SKM-1 (cell line): ENCODE measurements around the gene CAT.
"Not testable (repeated sequence)": the region's sequence is repeated elsewhere in the genome, so short reads cannot be mapped to it uniquely, and the experiment has no call there.

Experiments
- DNase-seq: peaks from one replicate; lab custom pipeline; 2025; ENCODE audit not compliant: unreplicated experiment; lab: John Stamatoyannopoulos, UW

CAT gene

DNA sequence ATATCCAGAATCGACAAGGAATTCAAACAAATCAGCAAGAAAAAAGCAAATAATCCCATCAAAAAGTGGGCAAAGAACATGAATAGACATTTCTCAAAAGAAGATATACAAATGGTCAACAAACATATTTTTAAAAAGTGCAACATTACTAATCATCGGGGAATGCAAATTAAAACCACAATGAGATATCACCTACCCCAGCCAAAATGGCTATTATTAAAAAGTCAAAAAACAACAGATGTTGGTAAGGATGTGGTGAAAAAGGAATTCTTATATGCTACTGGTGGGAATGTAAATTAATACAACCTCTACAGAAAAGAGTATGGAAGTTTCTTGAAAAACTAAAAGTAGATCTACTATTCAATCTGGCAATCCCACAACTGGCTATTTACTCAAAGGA lies 13.9 kb upstream of the CAT start:
- DNase-seq: not testable (repeated sequence)

DNA sequence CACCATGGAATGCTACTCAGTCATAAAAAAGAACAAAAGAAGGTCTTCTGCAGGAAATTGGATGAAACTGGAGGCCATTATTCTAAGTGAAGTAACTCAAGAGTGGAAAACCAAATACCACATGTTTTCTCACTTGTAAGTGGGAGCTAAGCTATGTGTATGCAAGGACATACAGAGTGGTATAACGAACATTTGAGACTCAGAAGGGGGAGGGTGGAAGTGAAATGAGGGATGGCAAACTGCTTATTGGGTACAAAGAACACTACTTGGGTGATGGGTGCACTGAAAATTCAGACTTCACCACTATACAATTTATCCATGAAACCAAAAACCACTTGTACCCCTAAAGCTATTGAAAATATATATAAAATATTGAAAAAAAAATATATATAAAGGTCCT lies 13.4 kb upstream of the CAT start:
- DNase-seq: no peak

DNA sequence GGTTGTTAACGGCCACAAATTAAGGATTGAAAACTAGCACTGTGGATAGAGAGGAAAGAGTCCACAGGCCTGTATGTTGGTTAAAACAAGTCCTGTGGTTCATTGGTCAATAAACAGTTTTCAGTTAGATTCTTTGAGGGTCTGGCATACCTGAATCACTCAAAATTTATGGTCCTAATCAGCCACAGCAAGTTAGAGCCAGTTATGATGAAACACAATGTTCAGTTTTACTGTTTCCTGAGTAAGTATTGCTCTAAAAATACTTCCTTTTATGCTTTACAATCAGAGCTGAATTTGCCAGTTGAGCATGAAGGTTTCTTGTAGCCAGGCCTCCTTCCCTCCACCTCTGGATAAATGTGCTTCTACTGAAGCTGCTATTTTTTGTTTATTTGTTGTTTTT lies 12.9 kb upstream of the CAT start:
- no peak for DNase-seq

DNA sequence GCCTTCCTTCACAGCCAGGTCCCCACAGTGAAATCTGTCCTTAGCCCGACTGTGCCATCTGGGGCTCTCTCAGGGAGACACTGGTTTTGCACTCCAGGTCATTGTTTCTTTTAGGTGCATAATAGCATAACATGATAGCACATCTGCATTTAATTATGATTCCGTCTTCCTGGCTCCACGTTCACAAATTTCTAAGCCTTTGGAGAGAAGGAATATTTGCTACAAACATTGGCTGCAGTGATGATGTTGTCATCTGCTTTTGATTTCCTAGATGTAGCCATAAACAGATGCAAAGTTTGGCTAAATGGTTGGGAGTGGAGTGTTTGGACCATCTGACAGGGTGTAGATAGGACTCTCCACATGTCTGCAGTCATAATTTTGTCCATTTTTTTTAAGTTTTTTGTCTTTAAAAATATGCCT lies 12.0 kb upstream of the CAT start:
- no peak for DNase-seq

DNA sequence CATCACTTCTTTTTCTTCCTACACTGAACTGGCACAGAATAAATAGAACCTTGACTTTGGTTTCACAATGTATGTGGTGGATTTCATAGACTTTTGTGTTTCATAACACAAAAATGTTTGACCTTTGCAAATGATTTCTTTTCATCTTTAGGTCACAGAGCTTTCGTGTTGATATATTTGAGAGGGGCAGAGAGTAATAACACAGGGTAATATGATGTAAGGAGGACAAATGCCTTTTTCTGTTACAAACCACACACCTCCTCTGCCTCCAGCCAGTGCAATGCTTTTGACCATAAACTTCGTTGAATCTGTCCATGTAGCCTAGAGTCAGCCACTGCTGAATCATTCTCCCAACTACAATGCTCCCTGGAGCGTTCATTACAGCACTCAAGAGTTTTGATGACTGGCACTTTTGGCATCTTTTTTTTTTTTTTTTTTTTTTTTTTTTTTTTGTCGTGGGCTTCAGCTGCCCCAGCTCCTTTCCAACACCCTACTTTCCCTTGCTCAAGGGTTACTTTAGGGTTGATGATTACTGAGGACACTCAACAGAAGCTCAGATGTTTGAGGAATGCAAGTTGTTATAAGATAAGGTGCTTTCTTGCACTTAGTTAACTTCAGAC lies 11.4 kb upstream of the CAT start:
- DNase-seq: peak; percentile 84

DNA sequence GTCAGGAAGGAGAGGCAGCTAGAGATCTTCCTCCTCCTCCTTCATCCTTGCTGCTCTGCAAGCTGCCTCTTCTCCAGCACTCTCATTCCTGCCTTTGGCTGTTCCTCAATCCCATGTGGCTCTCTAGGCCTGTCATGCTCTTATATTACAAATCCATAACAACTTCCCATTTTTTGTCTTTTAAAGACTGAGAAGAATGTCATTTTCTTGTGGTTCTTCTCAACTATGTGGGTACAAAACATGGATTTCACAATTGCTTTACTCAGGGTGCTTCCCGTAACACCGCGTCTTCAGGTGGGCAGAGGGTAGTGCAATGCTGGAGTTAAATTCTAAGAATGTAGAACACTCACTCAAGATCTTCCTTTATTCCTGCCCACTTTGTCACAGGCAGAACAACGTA lies 6.8 kb upstream of the CAT start:
- peak; percentile 70 for DNase-seq

DNA sequence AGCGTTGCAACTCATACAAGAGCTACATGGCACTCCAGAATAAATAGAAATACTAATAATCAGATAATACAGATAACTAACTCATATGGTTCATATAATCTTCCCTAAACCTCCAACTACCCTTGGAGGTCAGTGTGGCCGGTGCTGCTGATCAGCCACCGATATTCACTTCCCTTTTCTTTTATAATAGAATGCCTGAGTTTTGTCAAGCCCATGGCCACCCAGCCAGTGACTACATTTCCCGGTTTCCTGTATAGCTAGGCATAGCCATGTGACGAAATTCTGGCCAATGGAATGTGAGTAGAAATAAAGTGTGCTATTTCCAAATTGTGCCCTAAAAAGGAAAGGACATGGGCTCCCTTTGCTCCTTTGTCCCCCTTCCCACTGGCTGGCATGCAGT lies 5.9 kb upstream of the CAT start:
- DNase-seq: peak; percentile 38

DNA sequence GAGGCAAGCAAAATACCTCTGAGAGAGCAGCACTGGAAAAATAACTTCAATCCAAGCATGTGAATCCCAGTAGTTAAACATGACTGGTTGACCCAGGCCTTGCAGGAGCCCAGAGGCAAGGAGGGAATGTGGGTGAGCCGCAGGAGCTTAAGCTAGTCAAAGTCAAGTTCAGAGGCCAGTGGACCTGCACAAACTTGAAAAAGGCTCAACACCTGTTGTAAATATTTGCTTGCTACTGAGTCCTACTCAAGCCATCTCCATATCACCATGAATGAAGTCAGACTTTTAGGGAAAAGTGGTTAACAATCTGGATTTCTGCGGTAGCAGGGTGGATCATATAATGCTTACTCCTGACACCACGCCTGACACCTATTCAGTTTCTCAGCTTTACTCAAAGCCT lies 4.8 kb upstream of the CAT start:
- DNase-seq: no peak

DNA sequence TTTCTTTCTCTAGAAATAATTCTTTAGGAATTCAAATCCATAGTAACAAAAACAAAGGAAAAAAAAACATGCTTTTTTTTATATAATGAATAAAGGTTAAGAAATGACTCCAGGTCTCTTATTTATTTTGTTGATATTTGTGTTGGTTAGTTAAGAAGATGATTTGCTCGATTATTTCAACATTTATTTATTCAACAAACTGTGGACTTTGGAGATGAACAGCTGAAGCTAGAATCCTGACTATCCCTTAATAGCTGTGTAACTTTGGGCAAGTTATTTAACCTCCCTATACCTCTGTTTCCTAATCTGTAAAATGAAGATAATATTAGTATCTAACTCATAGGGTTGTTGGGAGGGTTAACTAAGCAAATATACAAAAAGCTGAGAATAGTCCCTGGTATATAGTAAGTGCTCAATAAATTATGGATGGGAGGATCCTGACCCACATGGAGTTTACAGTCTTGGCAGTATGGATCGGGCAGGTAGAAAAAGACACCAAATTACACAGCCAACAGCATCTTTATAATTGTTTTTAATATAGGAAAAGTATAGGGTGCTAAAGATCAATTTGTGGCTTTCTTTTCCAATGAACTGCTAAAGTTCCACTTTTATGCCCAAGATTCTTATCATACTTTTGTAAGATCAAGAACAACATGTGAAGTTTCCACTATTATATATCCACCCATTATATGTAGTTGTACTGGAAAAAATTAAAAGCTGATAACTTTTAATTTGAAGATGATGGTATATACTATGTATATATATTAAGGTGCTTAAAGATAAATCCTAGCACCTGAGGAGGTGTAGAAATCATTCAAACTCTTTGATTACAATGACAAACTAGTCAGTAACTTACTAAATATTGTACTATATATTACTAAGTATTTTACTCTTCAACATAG lies 1.3 kb upstream of the CAT start:
- DNase-seq: no peak

DNA sequence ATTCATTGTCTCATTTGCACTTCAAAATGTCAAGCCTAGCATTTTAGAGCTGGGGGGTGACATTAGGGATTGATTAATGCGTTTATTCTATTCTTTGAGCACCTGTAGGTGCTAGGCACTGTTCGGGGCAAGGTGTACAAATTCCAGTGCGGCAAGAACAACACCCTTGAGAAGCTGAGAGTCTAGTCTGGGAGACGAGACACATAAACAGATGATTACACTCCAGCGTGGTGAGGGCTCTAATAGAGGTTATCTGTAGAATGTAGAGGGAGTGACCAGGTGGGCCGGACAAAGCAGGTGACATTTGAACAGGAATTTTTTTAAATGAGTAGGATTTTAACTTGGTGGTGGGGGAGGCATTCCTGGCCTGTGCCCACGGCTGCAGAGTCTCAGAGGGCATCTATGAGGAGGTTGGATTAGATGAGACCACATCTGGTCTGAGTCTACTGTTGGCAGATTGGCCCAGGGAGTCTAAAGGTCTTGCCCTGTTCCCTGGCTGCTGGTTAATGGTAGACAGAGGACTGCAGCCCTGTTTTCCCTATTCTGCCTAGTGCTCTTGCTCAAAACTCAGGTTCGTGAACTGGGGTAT lies 970 bp downstream of the CAT start:
- no peak for DNase-seq

DNA sequence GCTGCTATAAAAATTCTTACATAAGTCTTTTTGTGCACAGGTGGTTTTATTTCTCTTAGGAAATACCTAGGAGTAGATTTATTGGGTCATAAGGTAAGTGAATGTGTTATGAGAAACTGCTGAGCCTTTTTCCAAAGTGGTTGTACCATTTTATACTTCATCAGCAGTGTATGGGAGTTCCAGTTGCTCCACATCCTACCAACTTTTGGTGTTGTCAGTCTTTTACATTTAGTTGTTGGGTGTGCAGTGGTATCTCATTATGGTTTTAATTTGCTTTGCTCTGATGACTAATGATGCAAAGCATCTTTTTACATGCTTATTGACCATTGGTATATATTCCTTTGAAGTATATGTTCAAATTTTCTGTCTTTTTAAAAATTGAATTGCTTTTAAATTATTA lies 3.1 kb downstream of the CAT start:
- no peak for DNase-seq

DNA sequence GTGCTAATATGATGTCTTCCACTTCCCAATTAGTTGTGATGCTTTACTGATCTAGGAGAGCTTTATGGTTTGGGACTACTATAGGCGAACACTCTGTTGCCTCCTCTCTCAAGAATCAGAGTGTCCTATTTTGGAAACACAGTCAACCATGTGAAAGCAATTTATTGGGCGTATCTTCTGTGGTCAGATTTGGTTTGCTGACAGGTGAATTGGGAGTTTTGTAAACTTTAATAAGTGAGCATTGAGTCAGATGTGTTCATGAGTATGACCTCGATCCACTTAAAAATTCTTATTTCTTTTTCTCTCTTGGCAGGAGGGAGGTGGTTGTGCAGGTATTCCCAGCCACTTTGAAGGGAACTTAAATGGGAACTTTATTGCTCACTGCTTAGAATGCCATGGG lies 4.4 kb downstream of the CAT start:
- DNase-seq: no peak

DNA sequence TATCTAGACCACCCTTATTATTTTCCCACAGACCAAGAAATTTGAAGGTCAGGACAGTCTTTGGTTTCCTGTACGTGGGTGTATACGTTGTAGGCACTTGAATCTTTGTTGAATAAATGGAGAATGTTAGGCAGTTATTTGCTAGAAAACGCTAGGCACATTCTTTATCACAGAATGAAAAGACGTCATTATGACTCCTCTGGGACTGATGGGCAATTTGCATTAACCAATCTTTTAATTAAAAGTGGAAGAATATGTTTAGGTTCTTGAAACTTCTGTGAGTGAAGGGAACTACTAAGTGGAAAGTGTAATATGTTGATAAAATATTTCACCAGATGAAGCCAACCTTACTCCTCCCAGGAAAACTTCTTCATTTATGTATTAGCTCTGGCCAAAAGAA lies 5.7 kb downstream of the CAT start:
- DNase-seq: no peak

DNA sequence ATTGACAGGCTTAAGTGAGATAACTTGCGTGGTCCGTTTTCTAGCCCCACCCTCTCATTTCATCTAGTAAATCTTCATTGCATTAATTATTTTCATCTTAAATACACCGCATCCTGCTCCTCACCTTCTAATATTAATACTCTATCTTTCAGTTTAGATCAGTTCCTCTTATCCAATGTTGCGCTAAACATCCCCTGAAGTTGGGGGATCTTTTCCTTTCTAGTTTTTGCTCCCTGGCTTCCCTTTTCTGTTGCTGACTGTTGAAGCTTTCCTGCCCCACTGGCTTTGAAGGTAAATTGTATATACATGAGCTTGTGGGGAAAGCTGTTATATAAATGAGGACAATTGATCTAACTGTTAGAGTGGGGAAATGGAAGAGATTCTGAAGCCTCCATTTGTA lies 7.2 kb downstream of the CAT start:
- DNase-seq: no peak

DNA sequence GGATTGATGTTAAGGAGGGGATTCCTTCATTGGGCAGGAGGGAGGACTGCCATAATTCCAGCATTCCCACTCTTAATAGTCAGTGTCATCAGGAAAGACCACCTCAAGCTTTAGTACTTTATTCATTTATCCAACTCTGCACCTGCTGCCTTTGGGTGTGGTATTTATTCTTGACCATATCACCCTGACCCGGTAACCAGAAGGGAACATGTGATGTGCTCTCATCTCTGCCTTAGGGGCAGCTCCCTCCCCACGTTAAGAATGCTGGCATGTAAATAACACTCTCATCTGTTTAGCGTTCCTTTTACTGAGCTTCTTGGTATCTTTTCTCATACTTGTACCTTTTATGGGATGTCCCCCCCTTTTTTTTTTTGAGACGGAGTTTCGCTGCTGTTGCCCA lies 7.7 kb downstream of the CAT start:
- no peak for DNase-seq

DNA sequence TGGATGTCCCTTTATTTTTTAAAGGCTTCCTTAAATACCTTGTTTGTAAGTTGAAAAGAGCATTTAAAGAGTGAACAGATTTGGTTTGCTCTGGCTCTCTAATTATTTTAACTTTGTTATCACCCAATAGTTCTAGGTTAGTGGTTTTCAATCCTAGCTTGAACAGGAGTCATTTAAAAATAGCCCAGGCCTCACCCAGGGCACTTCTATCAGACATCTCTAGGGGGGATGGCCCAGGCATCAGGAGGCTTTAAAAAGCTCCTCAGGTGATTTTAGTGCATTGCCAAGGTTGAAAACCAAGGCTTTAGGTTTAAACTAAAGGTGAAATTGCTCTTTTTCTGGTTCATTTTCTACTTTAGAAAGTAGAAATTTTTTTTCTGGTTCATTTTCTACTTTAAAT lies 8.3 kb downstream of the CAT start:
- no peak for DNase-seq

DNA sequence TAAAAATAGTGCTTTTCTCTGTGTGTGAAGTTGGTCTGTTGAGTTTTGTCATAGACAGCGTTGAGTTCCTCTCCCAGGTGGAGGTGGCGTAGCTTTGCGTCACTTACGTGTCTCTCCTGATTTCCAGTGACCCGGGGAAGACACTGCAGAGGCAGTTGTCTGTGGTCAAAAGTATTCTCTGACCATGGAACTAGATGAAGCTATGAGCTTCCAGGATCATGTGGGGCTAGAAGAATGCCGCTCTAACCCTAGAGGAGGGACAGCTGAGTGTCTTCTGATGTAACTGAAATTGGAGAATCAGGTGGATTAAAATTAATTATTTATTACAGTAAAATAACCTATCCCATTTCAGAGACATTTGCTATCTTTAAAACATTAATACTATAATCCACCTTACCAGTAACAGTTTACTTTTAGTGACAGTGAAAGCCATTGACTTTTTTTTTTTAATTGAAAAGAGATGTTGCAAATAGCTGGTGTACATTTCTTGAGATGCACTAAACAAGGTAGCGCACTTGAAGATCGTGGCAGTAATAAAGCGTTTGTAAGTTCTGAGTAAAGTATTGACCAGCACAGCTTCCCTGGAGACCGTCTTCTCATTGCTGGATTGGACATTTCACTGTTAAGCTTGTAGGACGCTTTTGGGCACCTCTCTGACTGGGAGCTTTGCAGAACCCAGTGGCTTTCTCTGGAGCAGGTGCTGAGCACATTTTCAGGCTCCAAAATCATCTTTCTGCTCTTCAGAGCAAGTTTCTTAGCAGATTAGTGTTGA lies 9.7 kb downstream of the CAT start:
- DNase-seq: no peak

DNA sequence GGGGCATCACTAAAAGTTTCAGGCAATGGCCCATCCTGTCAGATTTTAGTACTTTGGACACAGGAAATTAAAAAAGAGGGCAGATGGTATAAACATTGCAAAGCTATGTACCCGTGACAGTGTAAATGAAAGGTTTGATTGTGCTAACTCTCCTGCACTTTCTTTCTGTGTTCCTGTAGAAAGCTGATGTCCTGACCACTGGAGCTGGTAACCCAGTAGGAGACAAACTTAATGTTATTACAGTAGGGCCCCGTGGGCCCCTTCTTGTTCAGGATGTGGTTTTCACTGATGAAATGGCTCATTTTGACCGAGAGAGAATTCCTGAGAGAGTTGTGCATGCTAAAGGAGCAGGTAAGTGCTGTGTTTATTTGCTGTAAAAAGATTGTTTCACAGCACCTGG lies 10.3 kb downstream of the CAT start:
- DNase-seq: peak; percentile 34

DNA sequence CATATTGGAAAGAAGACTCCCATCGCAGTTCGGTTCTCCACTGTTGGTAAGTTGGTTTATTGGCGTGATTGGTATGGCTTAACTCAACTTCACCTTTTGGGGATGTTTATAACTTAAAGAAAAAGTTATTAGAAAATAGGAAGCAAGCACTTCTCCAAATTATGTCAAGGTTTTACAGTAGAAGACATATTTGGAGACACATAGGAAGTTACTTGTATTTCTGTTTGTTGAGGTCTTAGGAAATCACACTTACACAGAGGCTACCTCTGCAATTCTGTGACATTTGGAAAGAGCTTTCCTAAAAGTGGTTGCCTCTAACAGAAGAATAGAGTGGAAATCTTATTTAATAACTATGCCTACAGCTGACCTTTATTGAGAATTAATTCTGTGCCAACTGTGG lies 12.3 kb downstream of the CAT start:
- no peak for DNase-seq

DNA sequence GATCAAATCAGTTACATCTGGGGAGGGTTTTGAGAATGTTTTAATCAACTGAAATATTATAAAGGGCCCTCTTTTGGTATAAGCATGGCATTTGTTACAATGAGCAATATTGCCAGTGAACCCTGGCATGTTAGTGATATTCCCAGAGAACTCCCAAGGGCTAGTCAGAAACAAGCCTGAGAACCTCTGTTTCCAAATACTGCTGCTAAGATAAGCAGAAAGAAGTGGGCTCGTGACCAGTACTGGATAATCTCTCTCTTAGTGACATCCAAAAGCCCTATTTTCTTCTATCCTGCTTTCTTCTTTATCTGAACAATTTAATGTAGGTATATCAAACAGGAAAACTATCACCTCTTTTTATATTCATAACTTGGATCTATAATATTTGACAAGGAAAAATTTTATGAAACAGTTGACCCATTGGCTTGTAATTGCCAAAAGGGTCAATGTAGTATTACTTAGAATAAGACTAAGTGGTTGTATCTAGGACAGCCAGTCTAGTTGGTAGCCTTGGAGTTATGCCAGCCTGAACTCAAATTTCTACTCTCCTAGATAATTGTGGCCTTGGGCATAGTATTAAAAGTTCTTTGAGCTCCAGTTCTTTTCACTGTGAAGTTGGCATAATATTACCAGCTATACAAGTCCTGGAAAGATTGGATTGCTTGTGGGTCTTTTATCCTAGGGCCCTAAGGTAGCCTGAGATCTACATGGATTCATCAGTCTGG lies 15.7 kb downstream of the CAT start:
- no peak for DNase-seq

DNA sequence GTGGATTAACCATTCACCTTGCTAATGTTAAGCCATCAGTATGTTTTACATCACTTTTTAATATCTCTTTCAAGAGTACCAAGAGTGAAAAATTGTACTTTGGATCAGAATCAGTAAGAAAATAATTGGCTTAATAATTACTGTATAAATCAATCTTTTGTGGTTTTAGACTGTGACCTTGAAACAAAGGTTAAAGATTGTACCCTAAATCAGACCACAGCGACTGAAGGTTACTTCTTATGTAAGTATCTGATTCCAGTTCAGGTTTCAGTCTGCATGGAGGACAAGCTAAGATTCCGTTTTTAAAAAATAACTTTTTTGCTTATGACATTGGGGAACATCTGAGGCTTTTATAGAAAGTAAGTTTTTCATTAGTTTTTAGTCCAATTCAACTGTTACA lies 18.9 kb downstream of the CAT start:
- no peak for DNase-seq
